Activated T-cell treated with anti-CD3 and anti-CD28 coated beads for 24 hours (primary cell): Measurements from ENCODE around the gene LRRC23.
"Not testable (repeated sequence)": the region's sequence is repeated elsewhere in the genome, so short reads cannot be mapped to it uniquely, and the experiment has no call there.

ENCODE experiments used
- DNase-seq: peaks from one replicate; pipeline ENCODE4 v3.0.0-alpha.2; 2020; ENCODE audit warnings: low read depth

LRRC23 gene

DNA sequence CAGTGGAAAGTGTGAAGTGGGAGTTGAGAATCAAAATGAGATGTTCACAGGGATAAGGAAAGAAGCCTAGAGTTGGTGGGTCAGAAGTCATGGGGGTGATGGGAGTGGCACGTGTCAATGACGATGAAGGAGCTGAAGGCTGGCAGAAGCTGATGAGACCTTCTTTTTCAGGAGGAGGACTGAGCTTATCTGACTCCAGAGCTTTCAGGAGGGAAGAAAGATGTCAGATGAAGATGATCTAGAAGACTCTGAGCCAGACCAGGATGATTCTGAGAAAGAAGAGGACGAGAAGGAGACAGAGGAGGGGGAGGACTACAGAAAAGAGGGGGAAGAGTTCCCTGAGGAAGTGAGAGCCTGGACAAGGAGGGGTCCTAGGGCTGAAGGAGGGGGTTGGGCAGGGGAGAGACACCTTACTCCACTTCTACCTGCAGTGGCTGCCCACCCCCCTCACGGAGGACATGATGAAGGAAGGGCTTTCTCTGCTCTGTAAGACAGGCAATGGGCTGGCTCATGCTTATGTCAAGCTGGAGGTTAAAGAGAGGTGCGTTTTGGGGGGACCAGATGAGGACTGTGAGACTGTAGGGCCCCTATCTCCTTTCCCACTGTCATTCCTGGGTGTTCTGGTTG, 905 bp downstream of the LRRC23 start:
- DNase-seq, result no peak

DNA sequence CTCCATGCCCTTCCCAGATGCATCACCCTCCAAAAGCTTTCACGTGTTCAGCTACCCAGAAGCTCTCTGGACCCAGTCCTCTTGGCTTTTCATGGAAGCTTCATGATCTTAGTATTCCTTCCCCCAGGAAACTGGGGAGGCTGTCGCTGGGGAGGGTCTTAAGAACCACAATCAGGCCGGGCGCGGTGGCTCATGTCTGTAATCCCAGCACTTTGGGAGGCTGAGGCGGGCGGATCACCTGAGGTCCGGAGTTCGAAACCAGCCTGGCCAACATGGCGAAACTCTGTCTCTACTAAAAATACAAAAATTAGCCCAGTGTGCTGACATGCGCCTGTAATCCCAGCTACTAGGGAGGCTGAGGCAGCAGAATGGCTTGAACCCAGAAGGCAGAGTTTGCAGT, 3.5 kb downstream of the LRRC23 start:
- DNase-seq, result not testable (repeated sequence)

DNA sequence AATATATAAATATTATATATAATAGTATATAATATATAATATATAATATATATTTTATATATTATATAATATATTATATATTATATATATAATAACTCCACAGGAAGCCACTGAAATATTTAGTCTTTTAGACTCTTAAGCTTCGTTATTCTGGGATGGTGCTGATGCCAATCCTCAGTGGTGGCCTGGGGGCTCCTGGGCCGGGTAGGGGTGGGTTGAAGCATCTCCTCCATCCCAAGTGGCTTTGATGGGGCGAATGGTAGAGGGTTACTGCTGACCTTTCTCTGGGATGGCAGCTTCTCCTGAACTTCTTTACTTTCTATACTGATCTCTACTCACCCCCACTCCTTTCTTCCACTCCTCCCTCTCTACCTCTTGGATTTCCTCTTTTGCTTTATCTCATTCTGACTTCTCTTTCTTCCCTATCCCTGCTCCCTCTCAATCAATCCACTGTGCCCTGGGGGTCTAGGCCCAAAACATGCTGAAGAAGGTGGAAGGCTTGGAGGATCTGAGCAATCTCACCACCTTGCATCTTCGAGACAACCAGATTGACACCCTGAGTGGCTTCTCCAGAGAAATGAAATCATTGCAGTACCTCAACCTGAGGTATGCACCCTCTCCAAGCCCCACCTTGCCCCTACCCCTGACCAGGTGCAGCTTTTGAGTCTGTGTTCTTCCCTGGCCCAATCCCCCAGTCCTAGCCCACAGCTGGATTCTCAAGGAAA, 5.0 kb downstream of the LRRC23 start:
- no peak for DNase-seq

DNA sequence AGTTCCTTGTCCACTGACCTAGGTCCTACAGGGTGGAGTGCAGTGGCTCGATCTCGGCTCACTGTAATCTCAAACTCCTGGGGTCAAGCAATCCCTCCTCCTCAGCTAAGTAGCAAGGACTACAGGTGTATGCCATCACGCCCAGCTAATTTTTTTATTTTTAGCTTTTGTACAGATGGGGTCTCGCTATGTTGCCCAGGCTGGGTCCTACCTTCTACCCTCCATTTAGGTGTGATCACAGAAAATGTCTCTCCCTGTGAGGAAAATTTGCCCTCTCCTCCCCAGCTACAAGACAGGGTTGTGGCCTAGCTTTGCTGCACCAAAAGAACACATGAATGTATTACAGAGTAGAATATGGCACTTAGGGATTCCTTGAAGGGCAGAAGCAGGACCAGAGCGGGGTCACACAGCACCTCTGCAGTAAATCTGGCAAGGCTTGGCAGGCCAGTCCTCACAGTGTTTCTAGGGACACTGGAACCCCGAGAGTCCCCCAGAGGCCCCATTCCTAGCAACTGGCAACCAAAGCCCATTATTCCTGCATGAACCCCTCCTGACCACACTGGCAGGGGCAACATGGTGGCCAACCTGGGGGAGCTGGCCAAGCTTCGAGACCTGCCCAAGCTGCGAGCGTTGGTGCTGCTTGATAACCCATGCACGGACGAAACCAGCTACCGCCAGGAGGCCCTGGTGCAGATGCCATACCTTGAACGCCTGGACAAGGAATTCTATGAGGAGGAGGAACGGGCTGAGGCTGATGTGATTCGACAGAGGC, 7.7 kb downstream of the LRRC23 start:
- no peak for DNase-seq

DNA sequence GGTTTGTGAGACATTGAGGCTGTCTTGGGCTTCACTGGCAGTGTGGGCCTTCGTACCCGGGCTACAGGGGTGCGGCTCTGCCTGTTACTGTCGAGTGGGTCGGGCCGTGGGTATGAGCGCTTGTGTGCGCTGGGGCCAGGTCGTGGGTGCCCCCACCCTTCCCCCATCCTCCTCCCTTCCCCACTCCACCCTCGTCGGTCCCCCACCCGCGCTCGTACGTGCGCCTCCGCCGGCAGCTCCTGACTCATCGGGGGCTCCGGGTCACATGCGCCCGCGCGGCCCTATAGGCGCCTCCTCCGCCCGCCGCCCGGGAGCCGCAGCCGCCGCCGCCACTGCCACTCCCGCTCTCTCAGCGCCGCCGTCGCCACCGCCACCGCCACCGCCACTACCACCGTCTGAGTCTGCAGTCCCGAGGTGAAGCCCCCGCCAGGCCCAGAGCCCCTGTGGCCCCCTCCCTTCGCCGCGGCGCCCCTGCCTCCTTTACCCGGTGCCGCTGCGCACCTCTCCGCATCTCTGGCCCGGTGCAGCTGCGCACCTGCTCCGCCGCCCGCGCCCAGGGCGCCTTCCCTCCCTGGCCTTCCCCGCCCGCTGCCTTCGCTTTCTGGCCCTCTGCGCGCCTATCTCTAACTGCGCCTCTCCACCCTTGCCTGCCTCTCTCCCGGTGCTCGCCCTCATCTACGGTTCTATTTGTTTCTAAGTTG, 9.8 kb downstream of the LRRC23 start, which contains the start of gene ENO2:
Gene ENO2, plus strand, starts transcription at position 335 of the 701 bp plus-strand sequence. CDS start 1,253 bp downstream, outside the sequence.
- DNase-seq, result peak; percentile 78

DNA sequence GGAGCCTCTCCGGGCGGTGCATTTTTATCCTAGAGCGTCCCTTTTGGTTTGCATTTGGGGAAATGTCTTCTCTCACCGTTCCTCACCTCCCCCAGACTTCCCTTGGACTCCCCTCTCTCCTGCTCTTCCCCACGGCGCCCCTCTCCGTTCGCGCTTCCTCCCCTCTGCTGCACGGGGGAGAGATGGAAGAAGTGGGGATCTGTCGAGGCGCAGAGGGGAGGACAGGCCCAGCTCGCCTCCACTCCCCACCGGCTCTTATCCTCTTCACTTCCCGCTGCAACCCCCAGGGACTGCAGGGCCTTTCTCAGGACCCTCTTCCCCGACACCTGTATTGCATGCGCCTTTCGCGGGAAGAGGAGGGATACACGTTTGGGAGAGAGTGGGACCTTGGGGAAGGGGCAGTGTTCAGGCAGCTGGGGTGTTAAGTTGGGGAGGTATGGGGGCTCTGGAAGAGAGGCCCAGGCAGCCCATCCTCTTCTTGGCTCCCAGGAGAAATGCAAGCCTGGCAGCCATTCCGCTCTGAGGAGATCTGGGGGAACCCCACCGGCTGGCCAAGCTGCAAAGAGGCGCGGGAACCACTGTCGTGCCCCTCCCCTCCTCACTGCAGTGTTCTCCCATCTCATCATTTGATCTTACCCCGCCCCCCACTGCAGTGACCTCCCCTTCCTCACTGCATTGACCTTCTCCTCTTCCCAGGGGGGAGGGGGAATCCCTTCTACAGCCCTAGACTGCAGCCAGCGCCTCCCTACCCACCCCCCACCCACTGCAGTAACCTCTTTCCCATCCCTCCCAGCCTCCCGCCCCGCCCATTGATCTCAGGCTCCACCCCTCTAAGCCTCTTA, 10.5 kb downstream of the LRRC23 start:
- DNase-seq, result no peak

DNA sequence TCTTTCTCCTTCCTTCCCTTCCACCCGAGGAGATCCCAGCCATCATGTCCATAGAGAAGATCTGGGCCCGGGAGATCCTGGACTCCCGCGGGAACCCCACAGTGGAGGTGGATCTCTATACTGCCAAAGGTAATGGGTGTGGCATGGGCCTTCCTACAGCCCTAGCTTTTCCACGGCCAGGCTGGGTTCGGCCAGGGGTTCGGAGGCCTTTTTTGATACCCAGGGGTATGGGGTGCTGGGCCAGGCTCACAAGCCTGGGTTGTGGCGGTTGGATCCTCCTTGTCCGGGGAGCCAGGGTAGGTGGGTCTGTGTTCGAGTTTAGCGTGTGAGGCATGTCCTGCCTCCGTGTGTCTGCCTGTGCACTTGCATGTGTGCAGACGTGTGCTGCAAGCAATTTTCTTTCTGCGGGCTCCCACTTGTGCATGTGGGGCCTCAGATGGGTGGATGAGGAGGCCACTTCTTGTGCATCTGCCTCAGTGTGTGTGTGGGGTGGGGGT, 11.2 kb downstream of the LRRC23 start:
- no peak for DNase-seq

DNA sequence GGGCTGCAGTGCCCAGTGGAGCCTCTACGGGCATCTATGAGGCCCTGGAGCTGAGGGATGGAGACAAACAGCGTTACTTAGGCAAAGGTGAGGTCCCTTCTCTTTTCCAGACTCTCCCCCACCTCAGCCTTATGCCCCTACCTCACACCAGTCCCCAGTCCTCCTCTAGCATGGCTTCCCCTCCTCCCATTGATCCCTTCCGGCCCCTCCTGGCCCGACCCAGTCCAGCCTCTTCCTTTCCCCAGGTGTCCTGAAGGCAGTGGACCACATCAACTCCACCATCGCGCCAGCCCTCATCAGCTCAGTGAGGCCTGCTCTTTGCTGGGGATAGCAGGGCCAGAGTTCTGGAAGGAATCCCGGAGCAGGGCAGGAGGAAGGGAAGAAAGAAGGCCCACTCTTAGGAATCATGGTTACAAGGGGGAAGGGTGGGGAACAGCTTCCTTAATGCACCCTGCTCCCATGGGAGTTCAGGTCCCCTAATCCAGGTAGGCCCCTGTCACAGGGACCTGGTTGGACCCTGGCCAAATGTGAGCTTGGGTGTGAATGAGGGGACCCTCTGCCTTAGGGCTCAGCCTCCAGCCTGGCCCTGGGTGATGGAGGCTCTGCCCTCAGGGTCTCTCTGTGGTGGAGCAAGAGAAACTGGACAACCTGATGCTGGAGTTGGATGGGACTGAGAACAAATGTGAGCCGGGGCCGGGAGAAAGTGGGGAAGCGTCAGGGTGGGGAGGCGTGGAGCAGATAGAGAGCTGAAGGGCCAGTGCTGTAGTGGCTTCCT, 12.0 kb downstream of the LRRC23 start:
- DNase-seq, result no peak

DNA sequence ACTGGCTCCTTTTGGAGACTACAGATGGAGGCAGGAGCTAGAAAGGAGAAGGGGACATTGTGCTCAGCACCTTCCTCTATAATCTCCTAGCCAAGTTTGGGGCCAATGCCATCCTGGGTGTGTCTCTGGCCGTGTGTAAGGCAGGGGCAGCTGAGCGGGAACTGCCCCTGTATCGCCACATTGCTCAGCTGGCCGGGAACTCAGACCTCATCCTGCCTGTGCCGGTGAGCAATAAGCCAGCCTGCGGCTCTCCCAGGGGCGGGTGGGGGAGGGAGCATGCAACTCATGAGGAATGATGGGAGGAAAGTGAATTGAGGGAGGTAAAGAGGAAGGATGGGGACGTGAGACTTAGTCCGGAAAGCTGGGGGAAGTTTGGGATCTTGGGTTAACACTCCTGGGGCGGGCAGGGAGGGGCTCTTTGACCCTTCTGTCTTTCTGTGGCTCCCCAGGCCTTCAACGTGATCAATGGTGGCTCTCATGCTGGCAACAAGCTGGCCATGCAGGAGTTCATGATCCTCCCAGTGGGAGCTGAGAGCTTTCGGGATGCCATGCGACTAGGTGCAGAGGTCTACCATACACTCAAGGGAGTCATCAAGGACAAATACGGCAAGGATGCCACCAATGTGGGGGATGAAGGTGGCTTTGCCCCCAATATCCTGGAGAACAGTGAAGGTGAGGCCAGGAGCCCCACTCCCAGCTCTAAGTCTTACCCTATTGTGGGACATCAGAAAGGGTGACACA, 13.0 kb downstream of the LRRC23 start:
- no peak for DNase-seq

DNA sequence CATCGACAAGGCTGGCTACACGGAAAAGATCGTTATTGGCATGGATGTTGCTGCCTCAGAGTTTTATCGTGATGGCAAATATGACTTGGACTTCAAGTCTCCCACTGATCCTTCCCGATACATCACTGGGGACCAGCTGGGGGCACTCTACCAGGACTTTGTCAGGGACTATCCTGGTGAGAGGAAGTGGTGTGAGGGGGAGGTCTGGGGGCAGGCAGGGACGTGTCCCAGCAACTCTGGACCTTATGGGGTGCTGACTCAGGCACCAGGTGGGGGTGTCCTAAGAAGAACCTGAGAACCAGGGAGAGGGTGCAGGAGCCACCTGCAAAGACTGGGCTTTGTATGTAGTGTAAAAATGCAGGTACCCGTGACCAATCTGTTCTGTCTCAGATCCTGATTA, 15.0 kb downstream of the LRRC23 start:
- no peak for DNase-seq

DNA sequence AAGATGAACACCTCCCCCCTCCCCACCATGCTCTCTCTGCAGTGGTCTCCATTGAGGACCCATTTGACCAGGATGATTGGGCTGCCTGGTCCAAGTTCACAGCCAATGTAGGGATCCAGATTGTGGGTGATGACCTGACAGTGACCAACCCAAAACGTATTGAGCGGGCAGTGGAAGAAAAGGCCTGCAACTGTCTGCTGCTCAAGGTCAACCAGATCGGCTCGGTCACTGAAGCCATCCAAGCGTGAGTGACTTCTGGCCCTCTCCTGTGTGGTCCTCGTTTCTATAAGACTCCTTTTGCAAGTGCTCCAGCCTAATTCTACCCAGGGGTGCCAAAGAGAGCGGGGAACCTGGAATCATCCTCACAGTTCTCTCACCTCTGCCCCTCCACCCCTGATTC, 16.9 kb downstream of the LRRC23 start:
- no peak for DNase-seq

DNA sequence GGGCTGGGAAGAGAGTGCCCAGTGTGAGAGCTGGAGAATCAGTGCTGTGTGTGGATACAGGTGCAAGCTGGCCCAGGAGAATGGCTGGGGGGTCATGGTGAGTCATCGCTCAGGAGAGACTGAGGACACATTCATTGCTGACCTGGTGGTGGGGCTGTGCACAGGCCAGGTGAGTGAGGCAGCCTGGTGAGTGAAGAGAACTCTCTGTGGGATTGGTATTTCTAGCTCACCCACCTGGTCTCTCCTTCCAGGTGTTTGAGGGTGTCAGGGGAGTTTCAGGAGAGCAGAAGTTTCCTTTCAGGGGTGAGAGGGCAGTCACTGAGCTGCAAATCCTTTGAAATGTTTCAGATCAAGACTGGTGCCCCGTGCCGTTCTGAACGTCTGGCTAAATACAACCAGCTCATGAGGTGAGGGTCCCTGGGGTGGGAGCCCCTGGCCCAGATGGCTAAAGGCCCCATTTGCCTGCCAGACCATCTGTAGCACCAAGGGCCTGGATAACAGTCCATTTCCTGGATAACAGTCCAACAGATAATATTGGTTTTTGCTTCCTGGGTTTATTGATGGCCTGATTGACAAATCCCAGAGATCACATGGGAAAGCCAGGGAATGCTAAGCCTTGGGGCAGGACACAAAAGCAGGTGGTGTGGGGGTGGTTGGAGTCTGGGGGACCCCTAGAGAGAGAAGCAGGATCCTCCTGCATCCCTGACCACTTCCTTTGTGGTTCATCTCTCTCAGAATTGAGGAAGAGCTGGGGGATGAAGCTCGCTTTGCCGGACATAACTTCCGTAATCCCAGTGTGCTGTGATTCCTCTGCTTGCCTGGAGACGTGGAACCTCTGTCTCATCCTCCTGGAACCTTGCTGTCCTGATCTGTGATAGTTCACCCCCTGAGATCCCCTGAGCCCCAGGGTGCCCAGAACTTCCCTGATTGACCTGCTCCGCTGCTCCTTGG, 17.6 kb downstream of the LRRC23 start:
- no peak for DNase-seq

DNA sequence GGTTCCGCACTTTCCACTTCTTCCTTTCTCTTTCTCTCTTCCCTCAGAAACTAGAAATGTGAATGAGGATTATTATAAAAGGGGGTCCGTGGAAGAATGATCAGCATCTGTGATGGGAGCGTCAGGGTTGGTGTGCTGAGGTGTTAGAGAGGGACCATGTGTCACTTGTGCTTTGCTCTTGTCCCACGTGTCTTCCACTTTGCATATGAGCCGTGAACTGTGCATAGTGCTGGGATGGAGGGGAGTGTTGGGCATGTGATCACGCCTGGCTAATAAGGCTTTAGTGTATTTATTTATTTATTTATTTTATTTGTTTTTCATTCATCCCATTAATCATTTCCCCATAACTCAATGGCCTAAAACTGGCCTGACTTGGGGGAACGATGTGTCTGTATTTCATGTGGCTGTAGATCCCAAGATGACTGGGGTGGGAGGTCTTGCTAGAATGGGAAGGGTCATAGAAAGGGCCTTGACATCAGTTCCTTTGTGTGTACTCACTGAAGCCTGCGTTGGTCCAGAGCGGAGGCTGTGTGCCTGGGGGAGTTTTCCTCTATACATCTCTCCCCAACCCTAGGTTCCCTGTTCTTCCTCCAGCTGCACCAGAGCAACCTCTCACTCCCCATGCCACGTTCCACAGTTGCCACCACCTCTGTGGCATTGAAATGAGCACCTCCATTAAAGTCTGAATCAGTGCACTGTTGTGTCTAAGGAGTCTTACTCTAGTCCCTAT, 18.5 kb downstream of the LRRC23 start:
- no peak for DNase-seq

DNA sequence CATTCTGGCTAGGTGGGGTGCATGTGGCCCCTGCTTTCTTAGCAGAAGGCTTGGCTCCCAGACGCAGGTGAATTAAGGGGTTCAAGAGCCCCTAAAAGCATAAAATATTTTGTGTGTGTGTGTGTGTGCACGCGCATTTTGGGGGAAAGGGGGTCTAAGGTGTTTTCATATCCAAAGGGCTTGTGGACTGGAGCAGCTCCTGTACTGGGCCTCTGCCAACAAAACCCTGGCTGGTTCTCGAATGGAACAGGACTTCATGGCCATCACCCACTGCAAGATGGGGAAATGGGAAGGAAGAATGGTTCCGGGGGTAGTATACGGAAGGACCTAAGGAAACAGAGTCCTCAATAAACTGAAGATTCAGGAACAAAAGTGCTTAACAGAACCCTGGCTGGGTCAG, 19.2 kb downstream of the LRRC23 start:
- no peak for DNase-seq

DNA sequence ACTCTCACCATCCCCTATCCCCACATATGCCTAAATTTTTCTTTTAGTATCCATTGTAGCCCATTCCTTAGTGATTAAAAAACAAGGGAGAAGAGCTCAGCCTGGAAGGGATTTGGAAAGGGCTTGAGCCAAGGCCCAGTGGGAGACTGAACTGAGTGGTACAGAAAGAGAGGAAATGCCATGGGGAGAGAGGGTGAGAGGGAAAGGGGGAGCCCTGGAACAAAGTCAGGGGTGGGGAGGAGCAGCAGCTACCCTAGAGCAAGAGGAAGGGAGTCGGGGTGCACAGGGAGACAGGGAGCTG, 20.6 kb downstream of the LRRC23 start:
- DNase-seq, result no peak

DNA sequence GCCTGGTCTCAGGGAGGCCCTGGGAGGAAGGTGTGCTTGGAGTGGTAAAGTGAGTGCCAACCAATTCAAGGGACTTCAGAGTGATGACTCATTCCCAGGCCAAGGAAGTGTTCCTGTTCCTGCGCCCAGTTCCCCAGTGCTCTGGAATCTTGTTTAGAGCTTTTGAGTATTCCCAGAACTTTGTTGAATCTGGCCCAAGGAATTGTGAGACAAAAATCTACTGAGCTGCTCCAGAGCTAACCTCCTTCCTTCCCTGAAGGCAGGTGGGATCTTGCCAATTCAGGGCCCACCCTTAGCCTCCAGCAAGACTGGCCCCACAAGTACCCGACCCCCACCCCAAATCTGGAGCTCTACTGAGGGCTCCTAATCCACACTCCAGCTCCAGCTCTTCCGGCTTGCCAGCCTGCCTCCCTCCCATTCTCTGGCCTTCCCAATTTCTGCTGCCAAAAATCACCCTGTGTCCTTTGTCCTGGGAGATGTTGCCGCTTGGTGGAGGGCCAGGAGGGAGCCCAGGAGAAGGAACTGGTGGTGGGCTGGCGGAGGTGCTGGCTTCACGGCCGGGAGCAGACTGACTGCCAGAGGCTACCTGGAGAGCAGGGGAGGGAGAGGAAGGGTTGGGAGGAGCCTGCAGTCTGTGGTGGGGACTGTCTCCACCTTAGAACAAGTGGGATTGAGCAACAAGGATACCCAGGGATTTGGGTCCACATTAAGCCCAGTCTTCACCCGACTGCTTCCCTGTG, 21.1 kb downstream of the LRRC23 start:
- no peak for DNase-seq

DNA sequence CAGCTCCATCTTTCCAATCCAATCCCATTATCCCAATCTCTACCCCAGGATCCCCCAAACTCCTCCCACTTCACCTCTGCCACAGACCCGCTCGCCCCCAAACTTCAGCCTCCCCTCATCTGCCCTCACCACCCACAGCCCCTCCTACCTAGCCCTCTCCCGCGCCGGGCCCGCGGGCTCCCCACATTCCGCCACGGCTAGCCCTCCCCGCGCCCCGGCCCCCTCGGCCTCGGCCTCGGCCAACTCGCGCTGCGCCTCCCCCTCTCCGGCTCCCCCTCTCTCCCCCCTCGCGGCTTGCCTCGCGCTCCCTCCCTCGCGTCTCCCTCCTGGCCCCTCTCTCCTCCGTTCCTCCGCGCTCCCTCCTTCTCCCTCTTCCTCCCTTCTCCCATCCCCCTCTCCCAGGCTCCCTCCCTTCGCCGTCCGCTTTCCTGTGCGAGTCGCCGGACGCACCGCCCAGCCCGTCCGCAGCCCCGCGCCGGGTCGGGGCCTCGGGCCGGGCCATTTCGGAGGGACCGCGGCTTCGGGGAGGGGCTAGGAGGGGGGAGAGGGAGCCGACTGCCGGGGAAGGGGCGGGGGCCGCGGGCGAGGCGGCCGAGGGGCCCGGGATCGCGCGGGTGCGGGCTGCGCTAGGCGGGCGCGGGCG, 22.9 kb downstream of the LRRC23 start, which contains the start of gene ATN1:
Gene ATN1, plus strand, starts transcription at position 581 of the 643 bp plus-strand sequence. CDS start 6,043 bp downstream, outside the sequence.
- no peak for DNase-seq
